Thyroid gland (tissue), 4 donors: Measurements from ENCODE around the gene TBC1D2B.
"Not testable (repeated sequence)": the region's sequence is repeated elsewhere in the genome, so short reads cannot be mapped to it uniquely, and the experiment has no call there.

Experiments used
- CTCF ChIP-seq, 6 experiments: fragments of 200-600 bp in 3 of 6; fragments of 450-650 bp in 3 of 6; sonication (generic) in 3 of 6; IDR thresholded peaks; one replicate each; pipeline ENCODE4 v1.5.1; 2016 to 2019; ENCODE audit warnings: antibody characterized with exemption in 6 of 6, mild to moderate bottlenecking in 2 of 6, inconsistent platforms in 1 of 6, moderate library complexity in 1 of 6
- POLR2A ChIP-seq, 2 donors: fragments of 450-650 bp; IDR thresholded peaks; one replicate each; pipeline ENCODE4 v1.6.1; 2017; ENCODE audit warnings: antibody characterized with exemption in 2 of 2, mild to moderate bottlenecking in 2 of 2, moderate library complexity in 1 of 2

- not testable (repeated sequence) for TF ChIP-seq CTCF, POLR2A (IDR thresholded peaks at IDR 0.05)
These were observed 79.6 kb downstream of the TBC1D2B start for GRCh38 chr15:77997761-77998554.
